HepG2 (cell line): ENCODE results near the gene ZNF33A. TPM values are rescaled to one million over a fixed set of nuclear protein-coding genes. Genes with fewer than 3 reads are reported as not detected.

Experiments
- ATAC-seq: fragments of 200-7000 bp; cut with Tn5 transposase; 3 replicates; pipeline ENCODE4 v1.9.1; 2020; ENCODE audit warnings: mild to moderate bottlenecking, moderate library complexity
- BruUV-seq: library from RNA; stranded (reverse); fragments of 400-500 nt; replicated peaks from 2 replicates; lab custom pipeline; 2021; lab: Mats Ljungman, UMichigan
- CTCF ChIA-PET: fragments of 300-600 bp; formaldehyde crosslinking; extraction: SDS; loops from one replicate; lab custom pipeline; 2021; ENCODE audit warnings: low total read pairs, inconsistent platforms, low intra/inter-chr PET ratio; lab: Yijun Ruan, JAX
- POLR2A ChIA-PET: fragments of 350-600 bp; sonication (Branson Sonifier 250); formaldehyde crosslinking; loops from one replicate; lab custom pipeline; 2020; ENCODE audit warnings: antibody characterized with exemption, inconsistent platforms; lab: Yijun Ruan, JAX
- DNase-seq: peaks from one replicate; pipeline ENCODE4 v3.0.0-alpha.2; 2015; ENCODE audit warnings: low spot score
- FAIRE-seq: peaks from 3 replicates; lab custom pipeline; 2011; peaks lifted over from hg19 to GRCh38; lab: Jason Lieb, UNC
- H2AFZ ChIP-seq: one replicate; pipeline ENCODE4 v1.6.1; 2011; ENCODE audit warnings: low read length, inconsistent platforms
- H3K27ac ChIP-seq: fragments of 300-600 bp; 3 replicates; pipeline ENCODE4 v1.8.0; 2011; ENCODE audit warnings: mixed run types, mild to moderate bottlenecking, mixed read lengths, low read length, inconsistent platforms; ENCODE audit not compliant: insufficient read depth; ENCODE audit errors: extremely low read length
- H3K27me3 ChIP-seq, 2 experiments: fragments of 200-600 bp in 1 of 2; 2 replicates in 1 of 2; 3 replicates in 1 of 2; pipeline versions ENCODE4 v1.6.0 to v1.8.0; 2011; ENCODE audit warnings: low read length in 2 of 2, mild to moderate bottlenecking in 2 of 2, moderate library complexity in 2 of 2, inconsistent platforms in 1 of 2; ENCODE audit not compliant: insufficient read depth in 2 of 2, control insufficient read depth in 1 of 2
- H3K36me3 ChIP-seq, 2 experiments: fragments of 200-600 bp in 1 of 2; replicated peaks in 1 of 2; 2 replicates in 1 of 2; 3 replicates in 1 of 2; pipeline versions ENCODE4 v1.5.1 to v1.8.0; 2011; ENCODE audit warnings: low read length in 2 of 2, inconsistent platforms in 1 of 2; ENCODE audit not compliant: insufficient read depth in 2 of 2, control insufficient read depth in 1 of 2
- H3K4me1 ChIP-seq: 2 replicates; pipeline ENCODE4 v1.5.1; 2012; ENCODE audit warnings: low read length, inconsistent platforms; ENCODE audit not compliant: insufficient read depth
- H3K4me2 ChIP-seq: 2 replicates; pipeline ENCODE4 v1.6.0; 2011; ENCODE audit warnings: low read depth, low read length, inconsistent platforms
- H3K4me3 ChIP-seq, 3 experiments: fragments of 200-600 bp in 1 of 3; sonication (generic), shearing (Covaris generic) in 1 of 3; replicated peaks in 1 of 3; 2 replicates each; pipeline ENCODE4 v1.5.1; 2011 to 2016; ENCODE audit warnings: low read length in 3 of 3, inconsistent platforms in 2 of 3, low read depth in 2 of 3, mild to moderate bottlenecking in 2 of 3, control low read depth in 1 of 3, mixed read lengths in 1 of 3; ENCODE audit not compliant: insufficient read depth in 1 of 3
- H3K79me2 ChIP-seq: one replicate; pipeline ENCODE4 v1.6.1; 2011; ENCODE audit warnings: low read length, inconsistent platforms; ENCODE audit not compliant: insufficient read depth
- H3K9ac ChIP-seq: 2 replicates; pipeline ENCODE4 v1.6.0; 2011; ENCODE audit warnings: mild to moderate bottlenecking, low read depth, low read length, inconsistent platforms; ENCODE audit not compliant: insufficient read depth
- H3K9me3 ChIP-seq: 2 replicates; pipeline ENCODE4 v1.5.1; 2012; ENCODE audit warnings: mild to moderate bottlenecking, low read length
- H4K20me1 ChIP-seq: 2 replicates; pipeline ENCODE4 v1.6.0; 2011; ENCODE audit warnings: inconsistent platforms, mild to moderate bottlenecking, low read length, moderate library complexity; ENCODE audit not compliant: insufficient read depth
- AHDC1 ChIP-seq: sonication (generic); formaldehyde crosslinking; IDR thresholded peaks from 2 replicates; pipeline ENCODE4 v1.5.1; 2020; ENCODE audit warnings: mild to moderate bottlenecking, missing genetic modification reagents, borderline replicate concordance
- ATF2 ChIP-seq: sonication (generic); formaldehyde crosslinking; IDR thresholded peaks from 2 replicates; pipeline ENCODE4 v1.4.0; 2020; ENCODE audit warnings: missing genetic modification reagents
- NFYB ChIP-seq: sonication (generic); formaldehyde crosslinking; IDR thresholded peaks from 2 replicates; pipeline ENCODE4 v1.4.0; 2020; ENCODE audit warnings: missing genetic modification reagents
- PRDM4 ChIP-seq: sonication (generic); formaldehyde crosslinking; IDR thresholded peaks from 2 replicates; pipeline ENCODE4 v1.9.0; 2021; ENCODE audit warnings: missing genetic modification reagents, borderline replicate concordance
- TOE1 ChIP-seq: sonication (generic); formaldehyde crosslinking; IDR thresholded peaks from 2 replicates; pipeline ENCODE4 v1.4.0; 2020; ENCODE audit warnings: mild to moderate bottlenecking, missing genetic modification reagents
- ZNF24 ChIP-seq: fragments of 450-650 bp; IDR thresholded peaks from 2 replicates; pipeline ENCODE4 v1.6.1; 2017; ENCODE audit warnings: antibody characterized with exemption, mild to moderate bottlenecking
- ZNF367 ChIP-seq: sonication (generic); formaldehyde crosslinking; IDR thresholded peaks from 2 replicates; pipeline ENCODE4 v1.4.0; 2020; ENCODE audit warnings: missing genetic modification reagents, borderline replicate concordance
- ZNF441 ChIP-seq: sonication (generic); formaldehyde crosslinking; IDR thresholded peaks from 2 replicates; pipeline ENCODE4 v1.7.0; 2021; ENCODE audit warnings: missing genetic modification reagents, borderline replicate concordance
- ZNF660 ChIP-seq: sonication (generic); formaldehyde crosslinking; IDR thresholded peaks from 2 replicates; pipeline ENCODE4 v1.5.1; 2020; ENCODE audit warnings: mild to moderate bottlenecking, low read depth, missing genetic modification reagents, borderline replicate concordance
- ZNF713 ChIP-seq: sonication (generic); formaldehyde crosslinking; IDR thresholded peaks from 2 replicates; pipeline ENCODE4 v1.4.0; 2020; ENCODE audit warnings: mild to moderate bottlenecking, missing genetic modification reagents
- in situ Hi-C: cut with HindIII; loops from 2 replicates; pipeline ENCODE4 v1.10.0; 2017; ENCODE audit warnings: low pct_unique_long_range_greater_than_20kb; ENCODE audit not compliant: extremely low pct_ligation_motif_present
- intact Hi-C: fragments of 100-400 bp; cut with micrococcal nuclease; formaldehyde crosslinking; loops from one replicate; pipeline ENCODE4 v1.10.0; 2022; ENCODE audit not compliant: unreplicated experiment
- polyA plus RNA-seq, 8 experiments: library from polyadenylated mRNA; depleted of rRNA in 3 of 8; stranded (reverse) in 7 of 8; unstranded in 1 of 8; fragments of >200 nt; fragmentation: Illumina TruSeq in 4 of 8; extraction: Trizol in 4 of 8; gene quantifications; 2 replicates each; pipeline versions ENCODE4 v1.2.1 to v1.2.3, GENCODE V29; 2011 to 2016; ENCODE audit warnings: low read depth in 4 of 8, missing spikeins in 1 of 8, mixed read lengths in 1 of 8; ENCODE audit not compliant: insufficient read depth in 1 of 8
- total RNA-seq, 5 experiments: library from RNA; depleted of rRNA; stranded (reverse); fragments of >200 nt; fragmentation: Illumina TruSeq; extraction: Trizol; gene quantifications; 2 replicates each; pipeline ENCODE4 v1.2.3, GENCODE V29; 2016; ENCODE audit warnings: low read depth in 1 of 5

ZNF33A gene
- total and polyA plus RNA-seq, 2 of the 13 experiments (the other 11 are each of a cell fraction or from before 2014, with no cell fraction given) = 13.1 to 22.5 TPM

GRCh38 chr10:37965006-37965405 lies 45.5 kb upstream of the ZNF33A start:
- POLR2A ChIA-PET = no interaction called here

More at GRCh38 chr10:37965006-37965405, 45.5 kb upstream of the ZNF33A start:
- H4K20me1 ChIP-seq = no peaks in the 10 kb centered on the region
- no peak overlapping the region for H3K4me2 ChIP-seq
- H3K27ac ChIP-seq = no peak overlapping the region
- no peaks in the 10 kb centered on the region for H3K4me1 ChIP-seq
- FAIRE-seq = no peak
- peaks cover 25% of the 10 kb centered on the region for H3K9me3 ChIP-seq
- H3K4me3 ChIP-seq = no peak overlapping the region
- in situ Hi-C loops = no loop called here
- TF ChIP-seq ZNF713 (CRISPR knock-in tag) = no peak
- TF ChIP-seq ATF2 = no peak
- TF ChIP-seq TOE1 (CRISPR knock-in tag) = no peak
- no peak for TF ChIP-seq NFYB (CRISPR knock-in tag)
- no peak for TF ChIP-seq ZNF367
- TF ChIP-seq PRDM4 (CRISPR knock-in tag) = no peak
- no peak for TF ChIP-seq AHDC1 (CRISPR knock-in tag)
- no peak for TF ChIP-seq ZNF24
- no peak for TF ChIP-seq ZNF441
- TF ChIP-seq ZNF660 = no peak
- BruUV-seq = no TSS peak
- H2AFZ ChIP-seq = no peak overlapping the region
- H3K79me2 ChIP-seq = no peaks in the 10 kb centered on the region
- H3K27me3 ChIP-seq = no peaks in the 10 kb centered on the region
- no peaks in the 10 kb centered on the region for H3K36me3 ChIP-seq
- H3K9ac ChIP-seq = no peak overlapping the region
- intact Hi-C loops = no loop called here
- CTCF ChIA-PET = no interaction called here
- DNase-seq = no peak
- ATAC-seq = no peak
